NCI-H460 (cell line): ENCODE data around the gene TOP2B. TPM values are rescaled to one million over a fixed set of nuclear protein-coding genes. Genes with fewer than 3 reads are reported as not detected.

Experiments used
- DNase-seq: peaks from one replicate; pipeline ENCODE4 v3.0.0-alpha.2; 2016; ENCODE audit warnings: low read depth; ENCODE audit errors: extremely low read depth
- small RNA-seq, 2 experiments: library from RNA; depleted of rRNA; stranded (forward); fragments of <200 nt; gene quantifications; one replicate each; pipeline ENCODE3, GENCODE V24; 2014
- total RNA-seq: library from RNA; depleted of rRNA; stranded (reverse); fragments of >200 nt; shearing (Covaris generic); gene quantifications from 2 replicates; pipeline ENCODE4 v1.2.3, GENCODE V29; 2014; rRNA removed

TOP2B gene
- total RNA-seq, 1 experiment from 2014 or later, result 90.3 TPM

- DNase-seq, result no peak
Observed at GRCh38 chr3:25566358-25566920, 98.3 kb downstream of the TOP2B start.

- DNase-seq, result no peak
Observed at GRCh38 chr3:25565807-25566206, 98.9 kb downstream of the TOP2B start.

GRCh38 chr3:25564075-25564474 lies 100.6 kb downstream of the TOP2B start:
- DNase-seq, result no peak

GRCh38 chr3:25563601-25564000 lies 101.1 kb downstream of the TOP2B start:
- DNase-seq, result no peak

GRCh38 chr3:25558796-25559195 lies 105.9 kb downstream of the TOP2B start:
- DNase-seq, result no peak

GRCh38 chr3:25558121-25558520 lies 106.6 kb downstream of the TOP2B start:
- DNase-seq, result no peak

- DNase-seq, result no peak
Observed at GRCh38 chr3:25557694-25558093, 107.0 kb downstream of the TOP2B start.

- no peak for DNase-seq
Observed at GRCh38 chr3:25556447-25556846, 108.3 kb downstream of the TOP2B start.

GRCh38 chr3:25555695-25556437 lies 108.8 kb downstream of the TOP2B start:
- no peak for DNase-seq

- no peak for DNase-seq
Observed at GRCh38 chr3:25554376-25554775, 110.3 kb downstream of the TOP2B start.

GRCh38 chr3:25552251-25552650 lies 112.5 kb downstream of the TOP2B start:
- no peak for DNase-seq

GRCh38 chr3:25548836-25549235 lies 115.9 kb downstream of the TOP2B start:
- no peak for DNase-seq

- no peak for DNase-seq
Observed at GRCh38 chr3:25547943-25548674, 116.6 kb downstream of the TOP2B start.

Small RNA genes lying within 50 kb of the gene (small RNA-seq; reads per million reads assigned to genes)
- 0 reads per million in 2 experiments for gene CRIP1P2
- 0.53 to 1.0 reads per million in 2 experiments for gene RF01161
- 0 reads per million in 2 experiments for gene RF02271

Other genes starting within 250 kb of the TOP2B start
- gene RARB, start 236.6 kb downstream of the TOP2B start, total RNA-seq, result 5.0 and 7.1 TPM in 2 replicates
- 39.4 and 45.1 TPM in 2 replicates for gene NGLY1, start 118.5 kb upstream of the TOP2B start, total RNA-seq
- gene OXSM, start 125.2 kb upstream of the TOP2B start, total RNA-seq, result 26.7 and 27.8 TPM in 2 replicates